Activated CD4-positive, alpha-beta memory T cell treated with anti-CD3 and anti-CD28 coated beads for 36 hours (primary cell): ENCODE data around the gene GC. TPM values are rescaled to one million over a fixed set of nuclear protein-coding genes. Genes with fewer than 3 reads are reported as not detected.
"Not testable (repeated sequence)": the region's sequence is repeated elsewhere in the genome, so short reads cannot be mapped to it uniquely, and the experiment has no call there.

ENCODE experiments used
- CTCF ChIA-PET: fragments of 350-600 bp; sonication (Branson Sonifier 250); formaldehyde crosslinking; loops from one replicate; lab custom pipeline; 2021; ENCODE audit warnings: antibody characterized with exemption, inconsistent platforms; lab: Charles Lee
- POLR2A ChIA-PET: fragments of 350-600 bp; sonication (Branson Sonifier 250); formaldehyde crosslinking; loops from one replicate; lab custom pipeline; 2021; ENCODE audit warnings: antibody characterized with exemption; lab: Charles Lee
- DNase-seq: peaks from one replicate; pipeline ENCODE4 v3.0.0-alpha.2; 2020
- H3K27ac Mint-ChIP-seq: one replicate; pipeline ENCODE4 v1.8.0; 2021; ENCODE audit warnings: mixed read lengths
- H3K27me3 Mint-ChIP-seq: one replicate; pipeline ENCODE4 v1.8.0; 2021; ENCODE audit warnings: mixed read lengths
- H3K36me3 Mint-ChIP-seq: one replicate; pipeline ENCODE4 v1.8.0; 2021; ENCODE audit warnings: mixed read lengths
- H3K4me1 Mint-ChIP-seq: one replicate; pipeline ENCODE4 v1.8.0; 2021; ENCODE audit warnings: low read depth, mixed read lengths
- H3K4me3 Mint-ChIP-seq: one replicate; pipeline ENCODE4 v1.8.0; 2021; ENCODE audit warnings: mild to moderate bottlenecking, mixed read lengths
- H3K9me3 Mint-ChIP-seq: one replicate; pipeline ENCODE4 v1.8.0; 2021; ENCODE audit warnings: mixed read lengths
- intact Hi-C: fragments of 100-400 bp; cut with micrococcal nuclease; formaldehyde crosslinking; loops from one replicate; pipeline ENCODE4 v1.15.1; 2023
- total RNA-seq, 2 experiments: library from RNA; stranded (reverse); gene quantifications; one replicate each; pipeline ENCODE4 v1.2.3, GENCODE V29; 2021

The GC gene
- total RNA-seq, 2 experiments from 2014 or later: not detected

GRCh38 chr4:71752383-71753042 lies 31.4 kb downstream of the GC start:
- no peak for DNase-seq
- intact Hi-C loops: no loop called here
- Mint-ChIP-seq H3K27me3 (no peaks in the 10 kb centered on the region), H3K4me1 (no peaks in the 10 kb centered on the region), H3K4me3 (no peak overlapping the region), H3K27ac (no peak overlapping the region), H3K36me3 (no peaks in the 10 kb centered on the region), H3K9me3 (no peaks in the 10 kb centered on the region)
- ChIA-PET POLR2A (no interaction called here), CTCF (no interaction called here)

GRCh38 chr4:71749008-71749594 lies 34.8 kb downstream of the GC start:
- Mint-ChIP-seq H3K9me3 (no peaks in the 10 kb centered on the region), H3K36me3 (no peaks in the 10 kb centered on the region), H3K27ac (no peak overlapping the region), H3K4me3 (no peak overlapping the region), H3K27me3 (no peaks in the 10 kb centered on the region), H3K4me1 (no peaks in the 10 kb centered on the region)
- ChIA-PET POLR2A (no interaction called here), CTCF (no interaction called here)
- intact Hi-C loops: no loop called here
- no peak for DNase-seq

GRCh38 chr4:71746379-71746778 lies 37.5 kb downstream of the GC start:
- ChIA-PET CTCF (no interaction called here), POLR2A (interaction anchor here (0.6 kb wide), 1 partner anchor 985 kb away, joined by 3 read pairs; no protein-coding TSS in a partner anchor)
- no peaks in the 10 kb centered on the region for H3K36me3 Mint-ChIP-seq
- H3K4me1 Mint-ChIP-seq: no peaks in the 10 kb centered on the region
- no peak for DNase-seq
- H3K9me3 Mint-ChIP-seq: no peaks in the 10 kb centered on the region
- no peak overlapping the region for H3K4me3 Mint-ChIP-seq
- intact Hi-C loops: no loop called here
- no peaks in the 10 kb centered on the region for H3K27me3 Mint-ChIP-seq
- H3K27ac Mint-ChIP-seq: no peak overlapping the region

GRCh38 chr4:71738782-71739181 lies 45.1 kb downstream of the GC start:
- H3K9me3 Mint-ChIP-seq, H3K36me3 Mint-ChIP-seq, CTCF ChIA-PET, H3K27me3 Mint-ChIP-seq, POLR2A ChIA-PET, H3K27ac Mint-ChIP-seq, H3K4me1 Mint-ChIP-seq, H3K4me3 Mint-ChIP-seq, DNase-seq, intact Hi-C loops: not testable (repeated sequence)

GRCh38 chr4:71732706-71733105 lies 51.2 kb downstream of the GC start:
- DNase-seq: no peak
- no peaks in the 10 kb centered on the region for H3K4me1 Mint-ChIP-seq
- no peak overlapping the region for H3K27ac Mint-ChIP-seq
- H3K4me3 Mint-ChIP-seq: no peak overlapping the region
- POLR2A ChIA-PET: no interaction called here
- no peaks in the 10 kb centered on the region for H3K9me3 Mint-ChIP-seq
- intact Hi-C loops: no loop called here
- CTCF ChIA-PET: no interaction called here
- no peaks in the 10 kb centered on the region for H3K36me3 Mint-ChIP-seq
- peaks cover 4% of the 10 kb centered on the region for H3K27me3 Mint-ChIP-seq

GRCh38 chr4:71732066-71732465 lies 51.8 kb downstream of the GC start:
- DNase-seq: no peak
- intact Hi-C loops: no loop called here
- no peaks in the 10 kb centered on the region for H3K9me3 Mint-ChIP-seq
- POLR2A ChIA-PET: no interaction called here
- peaks cover 4% of the 10 kb centered on the region for H3K27me3 Mint-ChIP-seq
- no peaks in the 10 kb centered on the region for H3K4me1 Mint-ChIP-seq
- H3K27ac Mint-ChIP-seq: no peak overlapping the region
- no peaks in the 10 kb centered on the region for H3K36me3 Mint-ChIP-seq
- CTCF ChIA-PET: no interaction called here
- H3K4me3 Mint-ChIP-seq: no peak overlapping the region

- Mint-ChIP-seq H3K4me3 (no peak overlapping the region), H3K27me3 (peaks cover 4% of the 10 kb centered on the region), H3K4me1 (no peaks in the 10 kb centered on the region), H3K9me3 (no peaks in the 10 kb centered on the region), H3K36me3 (no peaks in the 10 kb centered on the region), H3K27ac (no peak overlapping the region)
- POLR2A ChIA-PET: no interaction called here
- CTCF ChIA-PET: no interaction called here
- DNase-seq: no peak
- intact Hi-C loops: no loop called here
These were observed 54.0 kb downstream of the GC start for GRCh38 chr4:71729856-71730255.

- Mint-ChIP-seq H3K36me3 (no peaks in the 10 kb centered on the region), H3K4me3 (no peak overlapping the region), H3K9me3 (no peaks in the 10 kb centered on the region), H3K4me1 (no peaks in the 10 kb centered on the region), H3K27me3 (peaks cover 2% of the 10 kb centered on the region), H3K27ac (no peak overlapping the region)
- CTCF ChIA-PET: interaction anchor here (2.6 kb wide), 1 partner anchor 529 kb away, joined by 11 read pairs; no protein-coding TSS in a partner anchor
- POLR2A ChIA-PET: no interaction called here
- no peak for DNase-seq
- intact Hi-C loops: loop anchor here (1.0 to 5.0 kb wide), 3 partner anchors 441 to 1113 kb away; no protein-coding TSS in a partner anchor
These were observed 70.2 kb downstream of the GC start for GRCh38 chr4:71713611-71714203.

- Mint-ChIP-seq H3K27me3 (peaks cover 2% of the 10 kb centered on the region), H3K9me3 (no peaks in the 10 kb centered on the region), H3K36me3 (no peaks in the 10 kb centered on the region), H3K4me3 (no peak overlapping the region), H3K4me1 (no peaks in the 10 kb centered on the region), H3K27ac (no peak overlapping the region)
- ChIA-PET POLR2A (no interaction called here), CTCF (interaction anchor here (2.1 to 2.6 kb wide), 2 partner anchors 441 to 527 kb away, joined by 8 to 11 read pairs; no protein-coding TSS in a partner anchor)
- DNase-seq: no peak
- intact Hi-C loops: loop anchor here (2.0 to 5.0 kb wide), 2 partner anchors 440 to 1111 kb away; no protein-coding TSS in a partner anchor
These were observed 71.9 kb downstream of the GC start for GRCh38 chr4:71711985-71712348.

GRCh38 chr4:71711044-71711984 lies 72.6 kb downstream of the GC start:
- no peak for DNase-seq
- Mint-ChIP-seq H3K36me3 (no peaks in the 10 kb centered on the region), H3K4me3 (no peak overlapping the region), H3K27ac (no peak overlapping the region), H3K9me3 (no peaks in the 10 kb centered on the region), H3K4me1 (no peaks in the 10 kb centered on the region), H3K27me3 (peaks cover 2% of the 10 kb centered on the region)
- CTCF ChIA-PET: interaction anchor here (0.8 to 2.6 kb wide), 3 partner anchors 440 to 1120 kb away, joined by 3 to 11 read pairs (median 8); no protein-coding TSS in a partner anchor
- intact Hi-C loops: loop anchor here (5.0 kb wide), 1 partner anchor 439 kb away; no protein-coding TSS in a partner anchor
- POLR2A ChIA-PET: no interaction called here

GRCh38 chr4:71709961-71710360 lies 73.9 kb downstream of the GC start:
- CTCF ChIA-PET: no interaction called here
- Mint-ChIP-seq H3K27ac (no peak overlapping the region), H3K9me3 (no peaks in the 10 kb centered on the region), H3K36me3 (no peaks in the 10 kb centered on the region), H3K4me3 (no peak overlapping the region), H3K4me1 (no peaks in the 10 kb centered on the region), H3K27me3 (peaks cover 2% of the 10 kb centered on the region)
- POLR2A ChIA-PET: no interaction called here
- no peak for DNase-seq
- intact Hi-C loops: loop anchor here (5.0 kb wide), 1 partner anchor 438 kb away; no protein-coding TSS in a partner anchor

GRCh38 chr4:71698141-71698540 lies 85.7 kb downstream of the GC start:
- Mint-ChIP-seq H3K27ac (no peak overlapping the region), H3K36me3 (no peaks in the 10 kb centered on the region), H3K4me3 (no peak overlapping the region), H3K9me3 (no peaks in the 10 kb centered on the region), H3K27me3 (peaks cover 13% of the 10 kb centered on the region), H3K4me1 (no peaks in the 10 kb centered on the region)
- no peak for DNase-seq
- POLR2A ChIA-PET: no interaction called here
- intact Hi-C loops: no loop called here
- CTCF ChIA-PET: no interaction called here
